OCI-LY1 (cell line): ENCODE measurements around the gene GLI2.

Experiments
- EZH2 ChIP-seq: fragments of 200-600 bp; sonication (generic), shearing (Covaris generic); IDR thresholded peaks from 2 replicates; pipeline ENCODE4 v1.8.0; 2017; ENCODE audit warnings: borderline replicate concordance, mixed run types, mild to moderate bottlenecking, antibody characterized with exemption, low read length, moderate library complexity, mixed read lengths
- TF ChIP-seq, protein P1 (sequence below): fragments of 200-600 bp; sonication (generic), shearing (Covaris generic); IDR thresholded peaks from 2 replicates; pipeline ENCODE4 v1.5.1; 2017; ENCODE audit warnings: mild to moderate bottlenecking, antibody characterized with exemption, low read length, moderate library complexity, mixed read lengths

DNA sequence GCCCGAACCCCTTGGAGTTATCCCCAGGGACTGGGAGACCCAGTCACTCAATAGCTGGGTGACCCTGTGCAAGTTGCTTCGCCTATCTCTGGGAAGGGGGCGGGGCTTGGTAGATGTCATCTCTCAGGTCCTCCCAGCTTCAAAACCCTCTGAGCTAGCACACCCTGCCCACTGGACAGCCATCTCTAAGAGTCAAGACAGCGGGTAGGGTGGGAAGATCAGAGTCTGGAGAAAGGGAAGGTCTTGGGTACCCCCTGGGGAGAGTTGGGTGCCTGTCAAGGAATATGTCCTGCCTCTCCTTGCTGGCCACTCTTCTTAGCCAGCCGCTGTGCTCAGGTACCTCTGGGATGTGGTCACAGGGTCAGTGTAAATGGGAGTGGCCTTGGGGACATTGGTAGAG, 8.0 kb downstream of the GLI2 start:
- TF ChIP-seq, protein P1, sequence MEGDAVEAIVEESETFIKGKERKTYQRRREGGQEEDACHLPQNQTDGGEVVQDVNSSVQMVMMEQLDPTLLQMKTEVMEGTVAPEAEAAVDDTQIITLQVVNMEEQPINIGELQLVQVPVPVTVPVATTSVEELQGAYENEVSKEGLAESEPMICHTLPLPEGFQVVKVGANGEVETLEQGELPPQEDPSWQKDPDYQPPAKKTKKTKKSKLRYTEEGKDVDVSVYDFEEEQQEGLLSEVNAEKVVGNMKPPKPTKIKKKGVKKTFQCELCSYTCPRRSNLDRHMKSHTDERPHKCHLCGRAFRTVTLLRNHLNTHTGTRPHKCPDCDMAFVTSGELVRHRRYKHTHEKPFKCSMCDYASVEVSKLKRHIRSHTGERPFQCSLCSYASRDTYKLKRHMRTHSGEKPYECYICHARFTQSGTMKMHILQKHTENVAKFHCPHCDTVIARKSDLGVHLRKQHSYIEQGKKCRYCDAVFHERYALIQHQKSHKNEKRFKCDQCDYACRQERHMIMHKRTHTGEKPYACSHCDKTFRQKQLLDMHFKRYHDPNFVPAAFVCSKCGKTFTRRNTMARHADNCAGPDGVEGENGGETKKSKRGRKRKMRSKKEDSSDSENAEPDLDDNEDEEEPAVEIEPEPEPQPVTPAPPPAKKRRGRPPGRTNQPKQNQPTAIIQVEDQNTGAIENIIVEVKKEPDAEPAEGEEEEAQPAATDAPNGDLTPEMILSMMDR, result no peak
- TF ChIP-seq EZH2, result no peak
